ENCODE measurements around the gene MIER3. TPM values are rescaled to one million over a fixed set of nuclear protein-coding genes. Genes with fewer than 3 reads are reported as not detected.
A peak's percentile ranks its signal among the peaks of the same experiment; 100 is the strongest.
"Not testable (repeated sequence)": the region's sequence is repeated elsewhere in the genome, so short reads cannot be mapped to it uniquely, and the experiment has no call there.

Gene MIER3
- total and polyA plus RNA-seq, 4 experiments from 2014 or later: 5.5 to 32.8 (median 17.9) TPM

- Histone ChIP-seq H3K27me3 (ENCODE audit: insufficient read depth, low read length) (no peaks in the 10 kb centered on the region), H3K27ac (ENCODE audit: low read depth, low read length) (no peak overlapping the region), H3K4me1 (ENCODE audit: insufficient read depth, low read length) (peaks cover 13% of the 10 kb centered on the region), H3K9me3 (ENCODE audit: control insufficient read depth in 1 of 2, low read length in 2 of 2) (no peaks in the 10 kb centered on the region), H3K4me3 (ENCODE audit: low read length in 2 of 2) (no peak overlapping the region), H3K36me3 (ENCODE audit: insufficient read depth, low read length) (no peaks in the 10 kb centered on the region)
- no peak for DNase-seq
- Mint-ChIP-seq H3K9me3 (no peaks in the 10 kb centered on the region), H3K27ac (no peak overlapping the region), H3K27me3 (no peaks in the 10 kb centered on the region), H3K4me3 (no peak overlapping the region), H3K36me3 (no peaks in the 10 kb centered on the region), H3K4me1 (peaks cover 7 to 18% (median 13%) of the 10 kb centered on the region in 4 donors)
- ChIA-PET POLR2A (ENCODE audit: partially characterized antibody) (no interaction called here), CTCF (ENCODE audit: partially characterized antibody) (interaction anchor here (1.7 kb wide), 1 partner anchor 10 kb away, joined by 8 read pairs; no protein-coding TSS in a partner anchor)
- intact Hi-C loops (cut with micrococcal nuclease): no loop called here
Observed at GRCh38 chr5:56985936-56986625, 34.2 kb upstream of the MIER3 start.

DNA sequence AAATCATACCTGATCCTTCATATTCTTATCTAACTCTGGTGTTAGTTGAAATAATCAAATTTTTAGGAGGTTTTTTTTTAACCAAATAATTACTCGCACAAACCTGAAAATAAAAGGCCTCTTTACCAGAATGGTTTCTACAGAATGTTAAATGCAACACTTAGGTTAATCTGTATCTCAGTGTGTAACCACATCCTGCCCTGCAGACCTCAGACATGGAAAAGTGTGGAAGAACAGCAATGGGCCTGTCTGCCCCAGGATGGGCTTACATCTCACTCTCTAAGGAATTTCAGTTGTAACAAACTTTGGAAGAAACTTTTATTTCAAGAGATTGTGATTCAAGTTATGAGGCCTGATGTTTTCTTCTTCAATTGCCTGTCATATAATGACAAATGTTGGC is 32.5 kb upstream of the MIER3 start:
- Histone ChIP-seq H3K4me3 (ENCODE audit: low read length in 2 of 2) (no peak overlapping the region), H3K36me3 (ENCODE audit: insufficient read depth, low read length) (no peaks in the 10 kb centered on the region), H3K27me3 (ENCODE audit: insufficient read depth, low read length) (no peaks in the 10 kb centered on the region), H3K9me3 (ENCODE audit: control insufficient read depth in 1 of 2, low read length in 2 of 2) (no peaks in the 10 kb centered on the region), H3K4me1 (ENCODE audit: insufficient read depth, low read length) (peaks cover 13% of the 10 kb centered on the region), H3K27ac (ENCODE audit: low read depth, low read length) (no peak overlapping the region)
- CTCF ChIA-PET (ENCODE audit: partially characterized antibody): no interaction called here
- Mint-ChIP-seq H3K9me3 (no peaks in the 10 kb centered on the region), H3K27ac (no peak overlapping the region), H3K36me3 (no peaks in the 10 kb centered on the region), H3K4me1 (peaks cover 7 to 18% (median 13%) of the 10 kb centered on the region in 4 donors), H3K27me3 (no peaks in the 10 kb centered on the region), H3K4me3 (no peak overlapping the region)
- POLR2A ChIA-PET (ENCODE audit: partially characterized antibody): no interaction called here
- DNase-seq: peak in 2 of 5 donors; percentile 4 to 6
- intact Hi-C loops (cut with micrococcal nuclease): no loop called here

DNA sequence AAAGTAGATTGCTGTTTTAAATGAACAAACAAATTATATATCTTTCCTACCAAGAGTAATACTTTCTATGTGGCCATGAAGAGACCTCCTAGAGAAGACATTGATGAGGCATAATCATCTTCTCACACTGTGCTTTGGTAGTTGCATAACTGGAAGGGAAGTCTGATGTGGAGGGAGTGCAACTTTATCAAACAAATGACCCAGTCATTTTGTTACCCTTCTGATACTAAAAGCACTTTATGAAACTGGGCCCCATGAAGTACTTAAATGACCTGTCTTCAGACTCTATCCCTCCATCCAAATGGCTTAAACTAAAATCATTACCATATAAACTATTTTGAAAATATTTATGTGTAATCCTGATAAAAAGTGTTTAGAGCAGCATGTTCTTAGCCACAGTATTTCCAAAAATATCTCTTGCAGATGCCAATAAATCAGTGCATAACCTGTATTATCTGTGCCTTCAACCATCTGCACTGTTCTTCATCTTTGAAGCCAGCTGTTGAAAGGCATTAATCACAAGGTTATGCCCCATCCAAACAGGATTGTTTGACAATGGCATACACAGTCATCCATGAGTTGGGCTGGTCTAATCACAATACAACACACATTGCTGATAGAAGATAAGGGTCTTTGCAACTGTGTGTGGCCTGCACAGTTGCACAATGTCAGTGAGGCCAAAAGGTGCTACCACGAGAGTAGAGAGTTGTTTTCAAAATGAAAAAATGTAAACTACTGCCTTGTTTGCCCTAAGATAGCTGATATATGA is 31.9 kb upstream of the MIER3 start:
- Histone ChIP-seq H3K36me3 (ENCODE audit: insufficient read depth, low read length) (no peaks in the 10 kb centered on the region), H3K27me3 (ENCODE audit: insufficient read depth, low read length) (no peaks in the 10 kb centered on the region), H3K4me3 (ENCODE audit: low read length in 2 of 2) (no peak overlapping the region), H3K27ac (ENCODE audit: low read depth, low read length) (no peak overlapping the region), H3K4me1 (ENCODE audit: insufficient read depth, low read length) (peaks cover 13% of the 10 kb centered on the region), H3K9me3 (ENCODE audit: control insufficient read depth in 1 of 2, low read length in 2 of 2) (no peaks in the 10 kb centered on the region)
- intact Hi-C loops (cut with micrococcal nuclease): no loop called here
- CTCF ChIA-PET (ENCODE audit: partially characterized antibody): no interaction called here
- POLR2A ChIA-PET (ENCODE audit: partially characterized antibody): no interaction called here
- H3K9me3 Mint-ChIP-seq: no peaks in the 10 kb centered on the region
- no peak overlapping the region for H3K4me3 Mint-ChIP-seq
- H3K4me1 Mint-ChIP-seq: peaks cover 7 to 18% (median 13%) of the 10 kb centered on the region in 4 donors
- no peak overlapping the region for H3K27ac Mint-ChIP-seq
- no peak for DNase-seq
- H3K36me3 Mint-ChIP-seq: no peaks in the 10 kb centered on the region
- H3K27me3 Mint-ChIP-seq: no peaks in the 10 kb centered on the region

DNA sequence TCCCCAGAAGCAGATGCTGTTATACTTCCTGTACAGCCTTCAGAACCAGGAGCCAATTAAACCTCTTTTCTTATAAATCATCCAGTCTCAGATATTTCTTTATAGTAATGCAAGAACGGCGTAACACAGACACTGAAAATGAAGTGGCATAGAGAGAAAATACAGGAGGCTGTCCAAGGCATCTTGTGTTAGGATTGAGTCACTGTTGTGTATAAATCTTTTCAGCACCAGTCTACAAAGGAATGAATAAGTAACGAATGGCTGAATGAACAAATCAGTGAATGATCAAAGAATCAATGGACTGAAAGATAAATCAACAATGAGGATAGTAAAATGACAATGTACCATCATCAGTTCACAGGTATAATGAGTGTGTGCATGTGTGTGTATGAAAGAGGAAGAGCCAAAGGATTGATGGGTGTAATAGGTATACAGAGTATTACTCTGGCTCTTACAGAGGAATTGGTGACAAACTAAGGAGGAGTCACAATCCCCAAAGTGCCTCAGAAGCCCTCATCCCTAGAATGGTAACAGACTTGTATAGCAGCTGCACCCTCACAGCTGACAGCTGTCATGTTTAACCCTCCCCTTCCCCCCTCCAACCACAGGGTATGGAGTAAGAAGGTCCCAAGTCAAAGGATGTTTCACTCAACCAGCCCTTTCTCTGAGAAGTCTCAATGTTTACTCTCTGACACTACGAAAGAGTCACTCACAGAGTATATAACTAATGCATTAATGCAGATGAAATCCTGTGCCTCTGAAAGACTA is 29.8 kb upstream of the MIER3 start:
- POLR2A ChIA-PET (ENCODE audit: partially characterized antibody): no interaction called here

GRCh38 chr5:56979968-56980367 is 28.0 kb upstream of the MIER3 start:
- Mint-ChIP-seq H3K4me1 (peaks cover 7 to 18% (median 12%) of the 10 kb centered on the region in 4 donors), H3K27ac (no peak overlapping the region), H3K4me3 (no peak overlapping the region), H3K27me3 (no peaks in the 10 kb centered on the region), H3K36me3 (no peaks in the 10 kb centered on the region), H3K9me3 (no peaks in the 10 kb centered on the region)
- Histone ChIP-seq H3K4me1 (ENCODE audit: insufficient read depth, low read length) (peaks cover 13% of the 10 kb centered on the region), H3K4me3 (ENCODE audit: low read length in 2 of 2) (no peak overlapping the region), H3K9me3 (ENCODE audit: control insufficient read depth in 1 of 2, low read length in 2 of 2) (no peaks in the 10 kb centered on the region), H3K36me3 (ENCODE audit: insufficient read depth, low read length) (no peaks in the 10 kb centered on the region), H3K27me3 (ENCODE audit: insufficient read depth, low read length) (no peaks in the 10 kb centered on the region), H3K27ac (ENCODE audit: low read depth, low read length) (no peak overlapping the region)
- CTCF ChIA-PET (ENCODE audit: partially characterized antibody): no interaction called here
- no peak for DNase-seq
- POLR2A ChIA-PET (ENCODE audit: partially characterized antibody): no interaction called here
- intact Hi-C loops (cut with micrococcal nuclease): no loop called here

More for the DNA sequence above, 29.8 kb upstream of the MIER3 start:
- Histone ChIP-seq H3K4me1 (ENCODE audit: insufficient read depth, low read length) (peaks cover 13% of the 10 kb centered on the region), H3K27ac (ENCODE audit: low read depth, low read length) (no peak overlapping the region), H3K36me3 (ENCODE audit: insufficient read depth, low read length) (no peaks in the 10 kb centered on the region), H3K4me3 (ENCODE audit: low read length in 2 of 2) (no peak overlapping the region), H3K9me3 (ENCODE audit: control insufficient read depth in 1 of 2, low read length in 2 of 2) (no peaks in the 10 kb centered on the region), H3K27me3 (ENCODE audit: insufficient read depth, low read length) (no peaks in the 10 kb centered on the region)
- no peaks in the 10 kb centered on the region for H3K36me3 Mint-ChIP-seq
- no peak overlapping the region for H3K27ac Mint-ChIP-seq
- CTCF ChIA-PET (ENCODE audit: partially characterized antibody): no interaction called here
- intact Hi-C loops (cut with micrococcal nuclease): no loop called here
- peaks cover 7 to 18% (median 13%) of the 10 kb centered on the region in 4 donors for H3K4me1 Mint-ChIP-seq
- no peaks in the 10 kb centered on the region for H3K27me3 Mint-ChIP-seq
- no peak overlapping the region for H3K4me3 Mint-ChIP-seq
- H3K9me3 Mint-ChIP-seq: no peaks in the 10 kb centered on the region
- DNase-seq: no peak

- H3K9me3 ChIP-seq (ENCODE audit: control insufficient read depth in 1 of 2, low read length in 2 of 2); H3K36me3 ChIP-seq (ENCODE audit: insufficient read depth, low read length); H3K27ac ChIP-seq (ENCODE audit: low read depth, low read length); H3K4me3 Mint-ChIP-seq; CTCF ChIA-PET (ENCODE audit: partially characterized antibody); H3K9me3 Mint-ChIP-seq; H3K36me3 Mint-ChIP-seq; DNase-seq; H3K27ac Mint-ChIP-seq; H3K27me3 Mint-ChIP-seq; POLR2A ChIA-PET (ENCODE audit: partially characterized antibody); intact Hi-C loops (cut with micrococcal nuclease); H3K27me3 ChIP-seq (ENCODE audit: insufficient read depth, low read length); H3K4me3 ChIP-seq (ENCODE audit: low read length in 2 of 2): not testable (repeated sequence)
- H3K4me1 ChIP-seq (ENCODE audit: insufficient read depth, low read length): peaks cover 12% of the 10 kb centered on the region
- H3K4me1 Mint-ChIP-seq: peaks cover 7 to 15% (median 10%) of the 10 kb centered on the region in 4 donors
Observed at GRCh38 chr5:56979526-56979925, 27.6 kb upstream of the MIER3 start.

DNA sequence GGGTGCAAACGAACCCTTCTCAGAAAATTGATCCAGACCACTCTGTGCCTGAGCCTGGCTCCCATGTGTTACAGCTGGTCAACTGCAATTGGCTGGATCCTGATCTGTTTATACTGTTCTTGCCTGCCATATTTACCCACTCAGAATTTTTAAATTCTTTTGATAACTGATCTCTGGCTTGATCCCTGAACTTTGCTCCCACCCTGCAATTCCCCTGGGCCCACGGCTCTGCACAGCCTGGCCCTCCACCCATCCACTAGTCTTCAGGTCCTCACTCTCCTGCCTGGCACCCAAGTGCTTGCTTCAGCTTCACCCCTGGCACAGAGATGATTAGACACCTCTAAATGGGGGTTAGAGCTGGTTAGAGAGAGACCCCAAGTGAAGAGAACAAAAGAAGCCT is 25.9 kb upstream of the MIER3 start:
- H3K4me1 ChIP-seq (ENCODE audit: insufficient read depth, low read length): no peaks in the 10 kb centered on the region
- POLR2A ChIA-PET (ENCODE audit: partially characterized antibody): no interaction called here
- H3K9me3 ChIP-seq (ENCODE audit: control insufficient read depth in 1 of 2, low read length in 2 of 2): no peaks in the 10 kb centered on the region
- Mint-ChIP-seq H3K4me3 (no peak overlapping the region), H3K4me1 (no peaks in the 10 kb centered on the region), H3K36me3 (no peaks in the 10 kb centered on the region), H3K27ac (no peak overlapping the region), H3K27me3 (peaks cover 0 to 1% of the 10 kb centered on the region in 2 donors), H3K9me3 (no peaks in the 10 kb centered on the region)
- intact Hi-C loops (cut with micrococcal nuclease): no loop called here
- H3K36me3 ChIP-seq (ENCODE audit: insufficient read depth, low read length): no peaks in the 10 kb centered on the region
- H3K27ac ChIP-seq (ENCODE audit: low read depth, low read length): no peak overlapping the region
- H3K27me3 ChIP-seq (ENCODE audit: insufficient read depth, low read length): no peaks in the 10 kb centered on the region
- no peak overlapping the region for H3K4me3 ChIP-seq (ENCODE audit: low read length in 2 of 2)
- DNase-seq: no peak
- CTCF ChIA-PET (ENCODE audit: partially characterized antibody): no interaction called here

All from CD4-positive, alpha-beta memory T cell (primary cell).